ENCODE measurements around the gene BPNT1.

DNA sequence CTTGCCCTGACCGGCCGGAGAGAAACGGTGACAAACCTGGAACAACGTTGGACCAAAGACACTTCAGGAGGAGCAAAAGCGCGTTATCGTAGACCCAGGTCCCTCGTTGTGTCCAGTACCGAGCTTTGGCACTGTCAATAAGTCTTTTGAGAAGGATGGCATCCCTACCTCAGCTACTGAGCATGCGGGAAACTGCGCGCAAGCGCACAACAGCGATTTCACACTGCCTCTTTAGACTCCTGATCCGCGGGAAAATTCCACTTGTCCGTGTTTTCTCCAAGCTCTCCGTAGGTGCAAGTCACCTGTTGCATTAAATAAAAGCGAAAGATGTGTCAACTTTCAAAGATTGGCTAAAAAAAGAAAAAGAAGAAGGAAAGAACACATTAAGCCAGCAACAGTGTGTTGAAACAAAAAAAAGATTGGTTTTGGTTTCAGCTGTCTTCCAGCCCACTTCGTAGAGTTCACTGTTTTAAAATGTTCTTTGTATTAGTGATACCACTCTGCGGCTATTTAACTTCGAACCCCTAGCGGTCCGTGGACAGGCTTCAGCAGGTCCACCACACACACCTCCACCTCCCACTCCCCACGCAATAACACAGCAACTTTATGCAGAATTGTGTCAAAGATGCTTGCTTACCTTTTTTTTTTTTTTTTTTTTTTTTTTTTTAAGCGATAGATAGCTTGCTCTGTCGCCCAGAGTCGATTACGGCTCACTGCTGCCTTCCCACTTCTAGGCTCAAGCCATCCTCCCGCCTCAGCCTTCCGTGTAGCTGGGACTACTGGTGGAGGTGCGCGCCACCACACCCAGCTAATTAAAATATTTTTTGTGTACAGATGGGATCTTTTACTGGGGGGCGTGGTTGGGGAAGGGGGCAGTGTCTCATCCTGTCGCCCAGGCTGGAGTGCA is at the start of gene BPNT1:
- TF ChIP-seq CTCF (IDR thresholded peaks at IDR 0.05; ENCODE audit: borderline replicate concordance, extremely low read depth, low read length, poor library complexity, severe bottlenecking) (no peak), EZH2 (IDR thresholded peaks at IDR 0.05; ENCODE audit: borderline replicate concordance, low read depth, low read length, severe bottlenecking) (no peak)

Data from DND-41 (cell line).